PC-3 (cell line): ENCODE results near the gene HSD17B11.

Source experiments
- CTCF ChIP-seq: fragments of 300-600 bp; sonication (generic); conservative IDR thresholded peaks from 2 replicates; pipeline ENCODE4 v1.5.1; 2017; ENCODE audit warnings: antibody characterized with exemption, low read depth, mild to moderate bottlenecking, low read length
- EZH2 ChIP-seq: fragments of 300-600 bp; sonication (generic); IDR thresholded peaks from one replicate; pipeline ENCODE4 v1.6.1; 2017; ENCODE audit warnings: antibody characterized with exemption, mild to moderate bottlenecking, low read length; ENCODE audit not compliant: unreplicated experiment

- TF ChIP-seq EZH2 (no peak), CTCF (no peak)
These were observed 2.1 kb downstream of the HSD17B11 start for GRCh38 chr4:87388901-87389300.
